Measurements from ENCODE around the gene CISH.

Gene CISH

GRCh38 chr3:50588759-50589433 is 22.7 kb downstream of the CISH start:
- H3K4me3 ChIP-seq (replicated peaks; ENCODE audit: low read depth, low read length) = no peak overlapping the region
- peak; percentile 31 for DNase-seq (ENCODE audit: low read depth)
- TF ChIP-seq, protein P1, sequence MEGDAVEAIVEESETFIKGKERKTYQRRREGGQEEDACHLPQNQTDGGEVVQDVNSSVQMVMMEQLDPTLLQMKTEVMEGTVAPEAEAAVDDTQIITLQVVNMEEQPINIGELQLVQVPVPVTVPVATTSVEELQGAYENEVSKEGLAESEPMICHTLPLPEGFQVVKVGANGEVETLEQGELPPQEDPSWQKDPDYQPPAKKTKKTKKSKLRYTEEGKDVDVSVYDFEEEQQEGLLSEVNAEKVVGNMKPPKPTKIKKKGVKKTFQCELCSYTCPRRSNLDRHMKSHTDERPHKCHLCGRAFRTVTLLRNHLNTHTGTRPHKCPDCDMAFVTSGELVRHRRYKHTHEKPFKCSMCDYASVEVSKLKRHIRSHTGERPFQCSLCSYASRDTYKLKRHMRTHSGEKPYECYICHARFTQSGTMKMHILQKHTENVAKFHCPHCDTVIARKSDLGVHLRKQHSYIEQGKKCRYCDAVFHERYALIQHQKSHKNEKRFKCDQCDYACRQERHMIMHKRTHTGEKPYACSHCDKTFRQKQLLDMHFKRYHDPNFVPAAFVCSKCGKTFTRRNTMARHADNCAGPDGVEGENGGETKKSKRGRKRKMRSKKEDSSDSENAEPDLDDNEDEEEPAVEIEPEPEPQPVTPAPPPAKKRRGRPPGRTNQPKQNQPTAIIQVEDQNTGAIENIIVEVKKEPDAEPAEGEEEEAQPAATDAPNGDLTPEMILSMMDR (IDR thresholded peaks at IDR 0.05; ENCODE audit: low read length, missing control alignments) = no peak

DNA sequence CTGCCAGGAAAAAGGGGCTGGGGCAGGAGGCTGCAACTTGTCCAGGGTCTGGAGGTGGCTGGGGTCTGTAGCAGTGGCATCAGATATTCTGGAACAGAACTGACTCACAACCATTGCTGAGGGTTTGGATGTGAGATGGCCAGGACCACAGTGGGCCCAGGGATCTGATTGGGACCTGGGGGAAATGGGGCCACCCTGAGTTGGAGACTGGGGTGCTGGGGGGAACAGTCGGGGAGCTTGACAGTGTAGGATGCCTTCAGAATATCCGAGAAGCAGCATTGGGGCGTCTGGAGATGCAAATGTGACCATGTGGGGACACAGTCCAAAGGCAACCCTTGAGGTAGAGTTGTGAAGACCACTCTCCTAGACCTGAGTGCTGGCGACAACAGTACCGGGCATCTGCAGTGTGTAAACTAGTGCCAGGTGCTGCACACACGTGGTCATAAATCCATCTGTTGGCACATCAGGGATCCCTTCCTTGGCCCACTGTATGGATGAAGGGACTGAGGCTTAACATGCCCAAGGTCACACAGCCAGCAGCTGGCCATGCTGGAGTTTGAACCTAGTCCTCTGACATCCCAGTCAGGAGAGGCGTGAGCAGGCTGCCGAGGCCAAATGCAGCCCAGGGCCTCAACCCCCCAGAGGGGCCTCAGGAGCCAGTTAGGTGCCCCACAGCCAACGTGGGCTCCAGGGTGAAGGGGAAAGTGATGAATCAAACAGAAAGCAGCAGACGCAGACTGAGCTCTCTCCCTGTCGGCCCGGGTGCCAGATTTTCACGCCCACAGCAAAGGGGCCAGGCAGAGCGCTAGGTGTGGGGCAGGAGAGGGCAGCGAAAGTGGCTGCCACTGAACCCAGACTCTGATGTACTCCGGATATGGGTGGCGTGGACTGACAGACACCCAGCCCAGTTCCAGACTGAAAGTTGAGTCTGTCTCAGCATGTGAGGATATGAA is 23.5 kb downstream of the CISH start:
- H3K4me3 ChIP-seq (replicated peaks; ENCODE audit: low read depth, low read length) = no peak overlapping the region
- TF ChIP-seq, protein P1 (IDR thresholded peaks at IDR 0.05; ENCODE audit: low read length, missing control alignments) = no peak
- DNase-seq (ENCODE audit: low read depth) = no peak

- TF ChIP-seq, protein P1 (IDR thresholded peaks at IDR 0.05; ENCODE audit: low read length, missing control alignments) = no peak
- no peak for DNase-seq (ENCODE audit: low read depth)
- no peak overlapping the region for H3K4me3 ChIP-seq (replicated peaks; ENCODE audit: low read depth, low read length)
These were observed 24.2 kb downstream of the CISH start for GRCh38 chr3:50587373-50587772.

DNA sequence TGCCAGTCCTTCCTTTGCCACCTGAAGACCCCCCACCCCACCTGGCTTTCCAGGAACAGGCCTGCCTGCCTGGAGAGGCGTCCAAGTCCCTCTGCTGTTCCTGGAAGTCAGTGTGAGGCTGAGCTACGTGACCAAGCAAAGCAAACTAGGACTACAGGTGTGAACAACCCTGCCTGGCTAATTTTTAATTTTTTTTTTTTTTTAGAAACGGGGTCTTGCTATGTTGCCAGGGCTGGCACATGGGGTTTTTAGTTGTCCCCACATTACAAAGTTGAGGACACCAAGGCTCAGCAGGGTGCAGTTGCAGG is 24.9 kb downstream of the CISH start:
- TF ChIP-seq, protein P1 (IDR thresholded peaks at IDR 0.05; ENCODE audit: low read length, missing control alignments) = no peak
- H3K4me3 ChIP-seq (replicated peaks; ENCODE audit: low read depth, low read length) = no peak overlapping the region
- no peak for DNase-seq (ENCODE audit: low read depth)

- no peak for DNase-seq (ENCODE audit: low read depth)
- no peak overlapping the region for H3K4me3 ChIP-seq (replicated peaks; ENCODE audit: low read depth, low read length)
- TF ChIP-seq, protein P1 (IDR thresholded peaks at IDR 0.05; ENCODE audit: low read length, missing control alignments) = no peak
These were observed 25.4 kb downstream of the CISH start for GRCh38 chr3:50585919-50586762.

DNA sequence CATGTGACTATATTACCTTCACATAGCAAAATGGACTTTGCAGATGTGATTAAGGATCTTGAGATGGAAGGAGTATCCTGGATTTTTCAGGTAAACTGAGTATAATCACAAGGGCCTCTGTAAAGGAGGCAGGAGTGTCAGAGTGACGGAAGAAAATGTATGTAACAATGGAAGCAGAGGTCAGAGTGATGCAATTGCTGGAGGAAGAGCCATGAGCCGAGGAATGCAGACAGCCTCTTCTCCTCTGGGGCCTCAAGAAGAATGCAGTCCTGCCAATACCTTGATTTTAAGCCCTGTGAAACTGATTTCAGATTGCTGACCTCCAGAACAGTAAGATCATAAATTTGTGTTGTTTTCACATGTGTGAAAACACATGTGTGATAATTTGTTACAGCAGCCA is 27.2 kb downstream of the CISH start:
- no peak overlapping the region for H3K4me3 ChIP-seq (replicated peaks; ENCODE audit: low read depth, low read length)
- peak; percentile 72 for DNase-seq (ENCODE audit: low read depth)
- TF ChIP-seq, protein P1 (IDR thresholded peaks at IDR 0.05; ENCODE audit: low read length, missing control alignments) = no peak
